Adrenal gland (tissue), 12 donors: Measurements from ENCODE around the gene NDUFV3. TPM values are rescaled to one million over a fixed set of nuclear protein-coding genes. Genes with fewer than 3 reads are reported as not detected.

Experiments used
- DNase-seq, 7 donors: peaks; one replicate each; pipeline ENCODE4 v3.0.0-alpha.2; 2019 to 2020
- H3K27ac ChIP-seq, 5 donors: fragments of 200-600 bp; sonication (generic) in 4 of 5; 1 replicate in 3 of 5; 2 replicates in 2 of 5; pipeline versions ENCODE4 v1.5.1 to v1.8.0; 2016 to 2020; ENCODE audit warnings: mild to moderate bottlenecking in 1 of 5
- H3K27me3 ChIP-seq: fragments of 200-600 bp; 2 replicates; pipeline ENCODE4 v1.8.0; 2021
- H3K36me3 ChIP-seq, 2 donors: fragments of 200-600 bp; replicated peaks in 1 of 2; 1 replicate in 1 of 2; 2 replicates in 1 of 2; pipeline versions ENCODE4 v1.5.1 to v1.8.0; 2018 to 2022
- H3K4me1 ChIP-seq, 2 donors: fragments of 200-600 bp; replicated peaks in 1 of 2; 1 replicate in 1 of 2; 2 replicates in 1 of 2; pipeline versions ENCODE4 v1.5.1 to v1.8.0; 2018 to 2021
- H3K4me3 ChIP-seq, 4 donors: fragments of 200-600 bp; sonication (generic) in 3 of 4; one replicate each; pipeline ENCODE4 v1.5.1; 2016 to 2018
- H3K9me3 ChIP-seq, 3 donors: fragments of 200-600 bp; sonication (generic) in 1 of 3; replicated peaks in 1 of 3; 1 replicate in 2 of 3; 2 replicates in 1 of 3; pipeline versions ENCODE4 v1.5.1 to v1.8.0; 2016 to 2021
- POLR2A ChIP-seq, 2 donors: fragments of 450-650 bp; IDR thresholded peaks; one replicate each; pipeline ENCODE4 v1.6.1; 2017; ENCODE audit warnings: antibody characterized with exemption in 2 of 2, mild to moderate bottlenecking in 2 of 2, moderate library complexity in 1 of 2
- WGBS, 4 donors: extraction: QIAGEN DNeasy Blood & Tissue Kit in 2 of 4; methylation state at CpG; one replicate each; pipeline versions ENCODE4 v1.1.5 to v1.1.7; 2013 to 2017; 5-methylcytosine and 5-hydroxymethylcytosine counted together
- intact Hi-C, 2 donors: fragments of 100-400 bp; cut with DNase I; formaldehyde crosslinking; loops; one replicate each; pipeline versions ENCODE4 v1.14.1 to v1.15.0; 2022 to 2023
- polyA plus RNA-seq, 3 donors: library from polyadenylated mRNA; stranded (reverse); fragments of 200-250 nt in 2 of 3; fragments of 350-450 nt in 1 of 3; fragmentation: Illumina TruSeq in 1 of 3; extraction: RNeasy Lipid Tissue Mini Kit (QIAGEN cat#74804) in 1 of 3; gene quantifications; one replicate each; pipeline ENCODE4 v1.2.3, GENCODE V29; 2013 to 2014
- total RNA-seq, 9 donors: library from RNA; depleted of rRNA in 4 of 9; stranded (reverse); fragments of >200 nt in 4 of 9; fragments of 120-200 nt in 1 of 9; fragmentation: NEBNext Ultra II Directional in 1 of 9; extraction: Animal tissue kit (Norgen Biotek cat#: 25700) in 1 of 9; gene quantifications; one replicate each; pipeline versions ENCODE4 v1.1.0 to v1.2.4, GENCODE V29; 2013 to 2023
- TF ChIP-seq, protein P1 (sequence below), 6 experiments: fragments of 450-650 bp in 4 of 6; fragments of 200-600 bp in 2 of 6; sonication (generic) in 1 of 6; IDR thresholded peaks; 1 replicate in 5 of 6; 2 replicates in 1 of 6; pipeline versions ENCODE4 v1.5.1 to v1.8.0; 2016 to 2021; ENCODE audit warnings: antibody characterized with exemption in 6 of 6, mild to moderate bottlenecking in 2 of 6, moderate library complexity in 1 of 6
- donor health status: healthy with polysubstance abuse.
- donor health status: Bipolar disorder and iron deficiency.
- donor health status: DM: yes; HTN: yes; CAD: no.
- donor health status: DM: no; HTN: no; CAD: no.
- donor health status: DM: no; HTN: no; CAD: no.
- donor health status: DM: yes; HTN: yes; CAD: no.

The NDUFV3 gene
- total and polyA plus RNA-seq, 12 donors, result 30.4 to 43.5 (median 36.1) TPM

DNA sequence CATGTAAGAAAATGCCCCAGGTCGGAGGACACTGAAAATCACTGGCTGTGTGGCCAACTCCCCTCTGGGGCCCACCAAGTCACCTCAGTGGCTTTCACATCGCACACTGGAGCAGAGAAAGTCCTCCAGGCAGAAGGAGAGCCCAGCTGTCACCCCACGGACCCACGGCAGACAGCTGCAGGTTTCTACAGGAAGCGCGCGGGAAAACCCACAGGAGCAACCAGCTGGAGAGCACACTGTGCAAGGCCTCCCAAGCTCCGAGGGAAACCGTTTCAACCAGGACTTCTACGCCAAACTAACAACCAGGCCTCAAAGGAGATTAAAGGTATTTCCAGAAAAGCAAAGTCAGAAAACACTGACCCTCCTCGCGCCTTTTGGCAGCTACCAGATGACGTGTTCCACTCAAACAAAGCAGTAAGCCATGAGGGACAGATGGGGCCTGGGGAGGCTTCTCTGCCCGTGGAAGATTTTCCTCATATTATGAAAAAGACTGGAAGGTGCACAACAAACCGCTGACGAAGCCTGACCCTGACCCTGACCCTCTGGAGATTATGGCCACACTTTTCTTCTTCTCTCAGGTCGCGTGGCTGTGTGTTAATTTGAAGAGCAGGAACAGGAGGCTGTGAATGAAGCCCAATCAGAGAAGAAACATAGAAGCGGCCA is 34.8 kb upstream of the NDUFV3 start:
- peak in 1 of 7 donors; percentile 18 for DNase-seq
- Histone ChIP-seq H3K27ac (no peak overlapping the region), H3K9me3 (no peaks in the 10 kb centered on the region), H3K36me3 (peaks cover 0 to 63% of the 10 kb centered on the region in 2 donors), H3K4me3 (no peak overlapping the region), H3K4me1 (no peaks in the 10 kb centered on the region), H3K27me3 (no peaks in the 10 kb centered on the region)
- 75 to 85% (median 83%) methylated on average over 19 of the region's 19 CpGs for WGBS, 4 donors
- no peak for TF ChIP-seq POLR2A (IDR thresholded peaks at IDR 0.05)
- TF ChIP-seq, protein P1, sequence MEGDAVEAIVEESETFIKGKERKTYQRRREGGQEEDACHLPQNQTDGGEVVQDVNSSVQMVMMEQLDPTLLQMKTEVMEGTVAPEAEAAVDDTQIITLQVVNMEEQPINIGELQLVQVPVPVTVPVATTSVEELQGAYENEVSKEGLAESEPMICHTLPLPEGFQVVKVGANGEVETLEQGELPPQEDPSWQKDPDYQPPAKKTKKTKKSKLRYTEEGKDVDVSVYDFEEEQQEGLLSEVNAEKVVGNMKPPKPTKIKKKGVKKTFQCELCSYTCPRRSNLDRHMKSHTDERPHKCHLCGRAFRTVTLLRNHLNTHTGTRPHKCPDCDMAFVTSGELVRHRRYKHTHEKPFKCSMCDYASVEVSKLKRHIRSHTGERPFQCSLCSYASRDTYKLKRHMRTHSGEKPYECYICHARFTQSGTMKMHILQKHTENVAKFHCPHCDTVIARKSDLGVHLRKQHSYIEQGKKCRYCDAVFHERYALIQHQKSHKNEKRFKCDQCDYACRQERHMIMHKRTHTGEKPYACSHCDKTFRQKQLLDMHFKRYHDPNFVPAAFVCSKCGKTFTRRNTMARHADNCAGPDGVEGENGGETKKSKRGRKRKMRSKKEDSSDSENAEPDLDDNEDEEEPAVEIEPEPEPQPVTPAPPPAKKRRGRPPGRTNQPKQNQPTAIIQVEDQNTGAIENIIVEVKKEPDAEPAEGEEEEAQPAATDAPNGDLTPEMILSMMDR (IDR thresholded peaks at IDR 0.05), result no peak
- intact Hi-C loops, result loop anchor here in 1 of 2 donors (10.0 kb wide), 1 partner anchor 74 kb away; no protein-coding TSS in a partner anchor

DNA sequence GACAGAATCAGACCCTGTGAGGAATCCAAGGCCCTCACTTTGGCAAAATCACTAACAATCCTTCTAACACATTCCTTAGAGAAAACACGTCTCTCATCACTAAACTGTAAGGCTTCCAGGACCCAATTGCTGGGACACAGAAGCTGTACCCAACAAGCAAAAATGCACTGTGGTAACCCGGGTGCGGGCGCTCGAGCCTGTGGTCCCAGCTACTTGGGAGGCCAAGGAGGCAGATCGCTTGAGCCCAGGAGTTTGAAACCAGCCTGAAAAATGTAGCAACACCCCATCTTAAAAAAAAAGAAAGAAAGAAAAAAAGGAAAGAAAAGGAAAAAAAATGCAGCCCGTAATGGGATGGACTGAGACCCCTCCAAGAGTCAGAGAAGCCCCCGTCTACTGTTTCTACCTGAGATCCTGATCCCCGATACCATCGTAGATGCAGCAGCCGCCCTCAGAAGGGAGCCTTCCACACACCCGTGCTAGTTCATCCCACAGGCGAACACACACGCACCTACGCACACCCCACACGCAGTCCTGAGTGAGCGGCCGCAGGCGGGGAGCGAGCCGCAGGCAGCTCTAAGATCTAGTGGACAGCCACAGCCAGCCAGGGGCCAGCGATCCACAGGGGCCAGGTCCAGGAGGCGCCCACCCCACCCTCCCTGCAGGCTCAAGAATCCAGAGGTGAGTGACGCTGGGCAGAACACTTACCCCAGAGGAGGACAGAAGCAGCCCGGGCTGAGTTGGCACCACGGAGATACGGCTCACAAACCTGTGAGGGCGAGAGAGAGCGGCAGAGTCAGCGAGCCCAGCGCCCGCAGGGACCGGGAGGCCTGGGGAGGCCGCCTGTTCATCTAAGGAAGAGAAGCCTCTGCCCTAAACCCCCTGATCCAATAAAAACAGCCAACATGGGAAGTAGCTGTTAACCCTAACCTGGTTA is 33.9 kb upstream of the NDUFV3 start:
- Histone ChIP-seq H3K4me1 (no peaks in the 10 kb centered on the region), H3K9me3 (no peaks in the 10 kb centered on the region), H3K36me3 (peaks cover 0 to 54% of the 10 kb centered on the region in 2 donors), H3K27ac (no peak overlapping the region), H3K4me3 (no peak overlapping the region), H3K27me3 (no peaks in the 10 kb centered on the region)
- 85 to 97% (median 96%) methylated on average over 25 to 34 of the region's 34 CpGs for WGBS, 4 donors
- TF ChIP-seq POLR2A (IDR thresholded peaks at IDR 0.05), result no peak
- TF ChIP-seq, protein P1 (IDR thresholded peaks at IDR 0.05), result no peak
- intact Hi-C loops, result loop anchor here in 1 of 2 donors (10.0 kb wide), 1 partner anchor 74 kb away; no protein-coding TSS in a partner anchor
- DNase-seq, result no peak

- no peak overlapping the region for H3K4me3 ChIP-seq
- intact Hi-C loops, result loop anchor here in 1 of 2 donors (10.0 kb wide), 1 partner anchor 75 kb away; no protein-coding TSS in a partner anchor
- 94 to 100% (median 97%) methylated on average over 3 to 6 of the region's 6 CpGs; no CpG with 5 or more reads in 1 of the 4 donors for WGBS, 4 donors
- TF ChIP-seq POLR2A (IDR thresholded peaks at IDR 0.05), result no peak
- TF ChIP-seq, protein P1 (IDR thresholded peaks at IDR 0.05), result no peak
- H3K36me3 ChIP-seq, result peaks cover 0 to 48% of the 10 kb centered on the region in 2 donors
- H3K4me1 ChIP-seq, result no peaks in the 10 kb centered on the region
- H3K27ac ChIP-seq, result no peak overlapping the region
- DNase-seq, result no peak
- no peaks in the 10 kb centered on the region for H3K9me3 ChIP-seq
- no peaks in the 10 kb centered on the region for H3K27me3 ChIP-seq
These were observed 33.2 kb upstream of the NDUFV3 start for GRCh38 chr21:42859891-42860230.

- WGBS, 4 donors, result 92 to 97% (median 95%) methylated on average over 7 to 17 of the region's 17 CpGs
- DNase-seq, result no peak
- no peak for TF ChIP-seq POLR2A (IDR thresholded peaks at IDR 0.05)
- TF ChIP-seq, protein P1 (IDR thresholded peaks at IDR 0.05), result no peak
- Histone ChIP-seq H3K27ac (no peak overlapping the region), H3K4me3 (no peak overlapping the region), H3K9me3 (no peaks in the 10 kb centered on the region), H3K4me1 (no peaks in the 10 kb centered on the region), H3K36me3 (peaks cover 0 to 43% of the 10 kb centered on the region in 2 donors), H3K27me3 (no peaks in the 10 kb centered on the region)
- intact Hi-C loops, result no loop called here
These were observed 32.8 kb upstream of the NDUFV3 start for GRCh38 chr21:42860345-42860744.
